EL (cell line): Measurements from ENCODE around the gene MBL2.

ENCODE experiments used
- DNase-seq: peaks from one replicate; pipeline ENCODE4 v3.0.0-alpha.2; 2016

The MBL2 gene

DNA sequence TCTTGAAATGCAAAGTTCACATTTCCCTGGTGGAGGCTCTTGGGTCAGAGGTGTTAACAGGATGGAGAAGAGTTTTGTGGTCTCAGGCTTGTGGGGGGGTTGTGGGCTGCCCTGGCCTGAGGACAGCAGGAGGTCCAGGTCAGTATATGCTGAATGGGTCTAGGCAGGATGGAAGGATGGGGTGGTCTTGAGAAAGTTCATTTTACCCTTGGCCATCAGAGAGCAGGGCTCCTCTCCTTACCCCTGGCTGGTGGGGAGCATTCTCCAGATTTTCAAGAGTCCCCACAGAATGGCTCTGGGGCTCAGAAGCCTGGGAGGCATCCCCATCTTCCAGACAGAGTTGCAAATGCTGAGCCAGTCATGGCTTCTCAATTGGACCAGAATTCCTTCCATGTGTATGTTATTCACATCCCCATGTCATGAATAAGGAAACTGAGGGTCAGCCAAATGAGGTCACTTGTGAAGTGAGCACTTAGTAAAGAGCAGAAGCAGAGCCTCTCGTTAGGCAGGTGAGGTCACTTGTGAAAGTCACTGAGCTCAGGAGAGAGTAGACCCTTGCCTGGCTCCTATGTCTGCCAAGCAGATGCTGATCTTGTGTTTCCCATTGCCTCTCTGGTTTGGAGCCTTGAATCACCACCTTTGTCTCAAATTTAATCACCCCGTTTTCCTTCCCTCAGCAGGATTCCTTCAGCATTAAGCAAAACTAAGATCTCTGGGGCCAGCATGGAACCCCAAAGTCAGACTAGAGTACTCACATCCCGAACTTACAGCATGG is 33.0 kb downstream of the MBL2 start:
- no peak for DNase-seq

GRCh38 chr10:52738951-52739350 is 33.6 kb downstream of the MBL2 start:
- DNase-seq = no peak

- DNase-seq = peak; percentile 23
Observed at GRCh38 chr10:52729271-52730104, 43.1 kb downstream of the MBL2 start.

- no peak for DNase-seq
Observed at GRCh38 chr10:52720018-52720417, 52.6 kb downstream of the MBL2 start.
